HG03342 (cell line): ENCODE measurements around the gene PRRT4.
A peak's percentile ranks its signal among the peaks of the same experiment; 100 is the strongest.

ENCODE experiments used
- ATAC-seq: cut with Tn5 transposase; IDR thresholded peaks from one replicate; pipeline ENCODE4 v1.9.1; 2021; ENCODE audit warnings: mild to moderate bottlenecking, moderate library complexity; ENCODE audit not compliant: unreplicated experiment

PRRT4 gene

GRCh38 chr7:128396357-128396756 is 34.9 kb upstream of the PRRT4 start:
- no peak for ATAC-seq

DNA sequence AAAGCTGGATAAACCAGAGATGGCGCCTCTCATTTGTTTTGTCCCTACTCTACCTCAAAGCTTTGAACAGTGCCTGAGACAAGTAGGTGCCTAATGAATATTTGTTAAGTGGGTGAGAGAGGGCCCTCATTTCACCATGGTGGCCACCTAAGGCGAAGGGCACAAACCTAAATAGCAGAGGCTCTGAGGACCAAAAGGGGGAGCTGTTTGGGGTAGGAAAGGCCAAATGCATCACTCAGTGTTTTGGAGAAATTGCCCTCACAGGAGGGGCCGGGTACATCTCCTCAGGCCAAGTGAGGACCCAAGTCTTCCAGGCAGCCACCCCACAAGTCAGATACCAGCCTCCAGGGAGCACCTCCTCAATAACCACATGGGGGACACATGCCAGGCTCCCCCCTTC is 34.3 kb upstream of the PRRT4 start:
- ATAC-seq: no peak

- ATAC-seq: no peak
These were observed 33.5 kb upstream of the PRRT4 start for GRCh38 chr7:128394904-128395496.

DNA sequence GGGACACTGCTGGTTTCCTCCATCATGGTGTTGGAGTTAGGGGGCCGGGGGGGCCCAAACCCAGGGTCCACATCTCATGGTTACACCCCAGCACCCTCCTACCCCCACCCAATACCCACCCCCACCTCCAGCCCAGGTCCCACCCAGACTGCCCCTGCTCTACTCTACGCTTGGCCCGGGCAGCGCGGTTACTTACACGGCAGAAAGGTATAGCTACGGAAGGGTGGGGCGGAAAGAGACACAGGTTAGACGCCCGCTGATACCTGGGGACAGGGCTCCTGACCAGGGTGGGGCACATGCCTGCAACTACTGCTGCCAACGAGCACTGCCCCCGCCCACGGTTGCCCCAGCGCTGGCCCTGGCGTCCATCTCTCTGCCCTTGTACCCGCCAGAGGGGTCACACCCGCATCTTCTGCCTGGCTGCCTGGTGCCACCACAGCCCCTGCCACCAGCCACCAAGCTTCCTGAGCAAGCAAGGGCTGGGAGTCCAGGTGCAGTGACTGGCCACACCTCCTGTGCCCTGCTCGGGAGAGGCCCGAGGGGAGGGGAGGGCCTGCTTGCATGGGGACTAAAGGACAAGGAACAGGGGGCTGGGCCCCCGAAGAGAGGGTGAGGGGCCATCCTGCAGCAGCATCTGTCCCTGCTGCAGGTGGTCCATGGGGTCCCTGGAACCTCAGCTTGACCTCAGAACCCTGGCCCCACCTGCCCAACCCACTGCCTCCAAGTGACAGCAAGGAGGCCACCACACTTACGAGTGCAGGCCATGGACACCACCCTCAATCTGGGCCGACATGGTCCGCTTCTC is 32.2 kb upstream of the PRRT4 start:
- no peak for ATAC-seq

DNA sequence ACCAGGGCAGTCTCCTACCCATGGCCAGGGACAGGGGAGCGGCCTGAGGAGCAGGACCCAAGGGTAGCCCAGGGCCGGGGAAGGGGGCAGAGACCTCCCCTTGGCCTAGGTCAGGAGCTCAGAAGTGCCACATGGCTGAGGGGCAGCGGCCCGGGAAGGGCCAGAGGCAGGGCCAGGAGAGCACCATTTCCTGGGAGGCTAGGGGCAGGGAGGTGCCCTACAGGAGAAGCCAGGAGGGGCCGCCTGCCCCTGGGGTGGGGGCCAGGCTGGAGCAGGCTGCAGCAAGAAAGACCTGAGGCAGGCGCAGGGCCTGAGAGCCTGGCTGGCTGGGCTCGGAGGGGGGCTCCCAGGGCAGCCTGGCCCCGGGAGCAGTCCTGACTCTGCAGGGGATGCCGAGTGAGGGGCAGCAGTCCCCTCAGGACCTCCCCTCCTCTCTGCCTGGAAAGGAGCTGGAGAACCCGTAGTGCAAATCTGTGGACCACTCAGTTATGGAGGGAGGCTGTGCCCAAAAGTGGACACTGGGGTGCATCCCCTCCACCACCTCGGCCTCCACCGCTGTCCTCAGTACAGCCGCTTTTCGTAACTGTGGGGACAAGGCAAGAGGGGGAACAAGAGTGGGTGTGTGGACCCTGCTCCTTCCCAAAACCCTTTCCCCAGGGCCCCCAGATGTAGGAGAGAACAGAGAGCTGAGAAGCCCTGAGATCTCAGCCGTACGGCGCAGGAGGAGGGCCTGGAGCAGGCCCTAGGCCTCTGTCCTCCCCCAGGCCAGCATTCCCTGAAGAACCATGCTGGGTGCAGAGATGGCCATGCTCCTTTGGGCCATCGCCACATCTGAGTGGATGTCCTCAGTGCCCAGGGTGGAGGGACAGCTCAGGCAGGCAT is 31.2 kb upstream of the PRRT4 start:
- no peak for ATAC-seq

GRCh38 chr7:128391805-128392204 is 30.3 kb upstream of the PRRT4 start:
- no peak for ATAC-seq

- no peak for ATAC-seq
These were observed 29.5 kb upstream of the PRRT4 start for GRCh38 chr7:128390871-128391565.

DNA sequence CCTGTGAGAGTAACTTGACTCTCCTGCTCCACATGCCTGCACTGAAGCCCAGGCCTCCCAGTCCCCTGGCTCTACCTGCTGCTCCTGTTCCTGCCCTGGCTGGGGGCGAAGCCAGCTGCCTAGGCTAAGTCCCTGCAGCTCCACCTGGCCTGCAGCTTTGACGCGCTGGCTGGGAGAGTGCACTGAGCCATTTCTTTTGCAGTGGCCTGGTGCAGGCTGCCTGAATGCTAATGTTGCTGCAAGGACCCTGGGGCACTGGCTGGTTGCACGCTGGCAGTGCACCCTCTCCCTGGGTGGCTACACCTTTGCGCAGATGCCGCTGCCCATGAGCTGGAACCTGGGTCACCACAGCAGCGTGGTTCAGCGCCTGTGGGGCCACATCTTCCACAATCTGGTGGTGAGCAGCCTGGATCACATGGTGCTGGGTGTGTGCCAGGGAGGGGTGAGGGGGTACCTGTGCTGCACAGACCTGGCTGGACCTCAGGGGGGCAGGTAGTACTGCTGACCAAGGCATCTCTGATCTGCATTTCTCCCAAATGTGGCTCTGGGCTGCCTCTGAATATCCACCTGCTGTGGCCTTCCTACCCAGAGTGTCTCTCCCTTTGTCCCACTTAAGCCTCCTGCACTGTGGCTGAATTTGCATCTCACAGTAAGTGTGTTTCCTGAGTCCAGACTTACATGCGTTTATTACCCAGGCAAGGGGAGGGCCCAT is 28.3 kb upstream of the PRRT4 start:
- no peak for ATAC-seq

GRCh38 chr7:128389085-128389617 is 27.7 kb upstream of the PRRT4 start:
- ATAC-seq: no peak

DNA sequence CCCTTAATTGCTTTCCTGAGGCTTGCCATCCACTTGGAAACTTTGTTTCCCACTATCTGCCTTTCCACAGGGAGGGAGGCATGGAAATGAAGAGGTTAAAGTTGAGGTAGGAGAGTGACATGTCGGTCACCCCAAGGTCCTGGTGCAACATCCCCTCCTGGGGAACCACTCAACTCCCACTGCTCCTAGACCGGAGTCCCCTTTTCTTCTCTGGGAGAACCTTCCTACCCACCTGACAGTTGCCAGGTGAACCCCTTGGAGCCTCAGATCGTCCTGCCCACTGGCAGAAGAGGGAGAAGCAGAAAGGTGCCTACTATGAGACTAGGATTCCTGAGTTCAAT is 26.6 kb upstream of the PRRT4 start:
- no peak for ATAC-seq

- peak; percentile 84 for ATAC-seq
These were observed 26.0 kb upstream of the PRRT4 start for GRCh38 chr7:128387216-128388144.

DNA sequence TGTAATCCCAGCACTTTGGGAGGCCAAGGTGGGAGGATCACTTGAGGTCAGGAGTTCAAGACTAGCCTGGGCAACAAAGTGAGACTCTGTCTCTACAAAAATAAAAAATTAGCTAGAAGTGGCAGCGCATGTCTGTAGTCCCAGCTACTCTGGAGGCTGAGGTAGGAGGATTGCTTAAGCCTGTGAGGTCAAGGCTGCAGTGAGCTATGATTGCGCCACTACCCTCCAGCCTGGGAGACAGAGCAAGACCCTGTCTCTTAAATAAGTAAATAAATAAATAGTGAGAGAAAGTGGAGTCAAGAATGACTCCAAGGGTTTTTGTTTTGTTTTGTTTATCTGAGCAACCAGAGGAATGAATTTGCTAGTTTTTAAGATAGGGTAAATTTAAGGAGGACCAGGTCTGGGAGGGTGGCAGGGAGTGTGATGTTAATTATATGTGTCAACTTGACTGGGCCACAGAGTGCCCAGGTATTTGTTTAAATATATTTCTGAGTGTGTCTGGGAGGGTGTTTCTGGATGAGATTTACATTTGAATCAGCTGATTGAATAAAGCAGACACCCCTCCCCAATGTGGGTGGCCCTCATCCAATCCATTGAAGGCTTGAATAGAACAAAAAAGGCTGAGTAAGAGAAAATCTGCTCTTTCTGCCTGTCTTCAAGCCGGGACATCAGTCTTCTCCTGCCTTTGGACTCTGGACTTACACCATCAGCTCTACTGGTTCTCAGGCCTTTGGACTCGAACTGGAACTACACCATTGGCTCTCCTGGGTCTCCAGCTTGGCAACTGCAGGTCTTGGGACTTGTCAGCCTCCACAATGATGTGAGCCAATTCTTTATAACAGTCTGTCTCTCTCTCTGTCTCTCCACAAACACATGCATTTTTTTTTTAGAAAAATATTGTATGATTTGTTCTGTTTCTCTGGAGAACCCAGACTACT is 24.8 kb upstream of the PRRT4 start:
- no peak for ATAC-seq

DNA sequence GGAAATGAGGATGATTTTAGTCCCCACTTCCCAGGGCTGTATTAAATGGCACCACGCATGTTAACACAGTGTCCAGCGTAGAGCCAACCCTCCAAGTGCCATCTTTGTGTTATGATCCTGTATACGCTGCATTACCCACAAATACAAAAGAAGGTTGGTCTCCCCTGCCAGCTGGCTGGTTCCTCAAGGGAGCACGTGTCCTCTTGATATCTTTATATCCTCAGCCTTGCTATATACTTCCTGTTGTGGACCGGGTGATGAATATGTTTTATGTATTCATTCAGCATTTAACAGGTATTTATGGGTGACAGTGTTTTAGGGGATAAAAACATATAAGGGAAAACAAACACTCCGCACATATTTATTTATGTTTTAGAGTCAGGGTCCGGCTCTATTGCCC is 23.2 kb upstream of the PRRT4 start:
- no peak for ATAC-seq

DNA sequence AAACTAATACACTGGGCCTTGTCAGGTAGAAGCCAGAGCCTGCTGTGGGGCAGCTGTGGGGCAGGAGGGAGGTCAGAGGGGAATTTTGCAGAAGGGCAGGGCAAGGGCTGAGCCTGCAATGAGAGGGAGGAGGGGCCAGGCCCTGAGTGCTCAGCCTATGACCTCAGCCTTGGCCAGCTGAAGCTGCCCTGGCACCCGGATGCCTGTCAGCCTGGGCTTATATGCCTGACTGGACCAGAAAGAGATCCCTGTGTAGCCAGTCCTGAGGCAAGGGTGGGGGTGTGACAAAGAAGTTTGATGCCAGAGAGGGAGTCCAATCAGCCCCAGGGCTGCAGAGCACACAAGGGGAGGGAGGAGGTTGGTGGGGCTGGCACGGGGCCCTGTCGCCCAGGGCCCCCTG is 22.3 kb upstream of the PRRT4 start:
- no peak for ATAC-seq

DNA sequence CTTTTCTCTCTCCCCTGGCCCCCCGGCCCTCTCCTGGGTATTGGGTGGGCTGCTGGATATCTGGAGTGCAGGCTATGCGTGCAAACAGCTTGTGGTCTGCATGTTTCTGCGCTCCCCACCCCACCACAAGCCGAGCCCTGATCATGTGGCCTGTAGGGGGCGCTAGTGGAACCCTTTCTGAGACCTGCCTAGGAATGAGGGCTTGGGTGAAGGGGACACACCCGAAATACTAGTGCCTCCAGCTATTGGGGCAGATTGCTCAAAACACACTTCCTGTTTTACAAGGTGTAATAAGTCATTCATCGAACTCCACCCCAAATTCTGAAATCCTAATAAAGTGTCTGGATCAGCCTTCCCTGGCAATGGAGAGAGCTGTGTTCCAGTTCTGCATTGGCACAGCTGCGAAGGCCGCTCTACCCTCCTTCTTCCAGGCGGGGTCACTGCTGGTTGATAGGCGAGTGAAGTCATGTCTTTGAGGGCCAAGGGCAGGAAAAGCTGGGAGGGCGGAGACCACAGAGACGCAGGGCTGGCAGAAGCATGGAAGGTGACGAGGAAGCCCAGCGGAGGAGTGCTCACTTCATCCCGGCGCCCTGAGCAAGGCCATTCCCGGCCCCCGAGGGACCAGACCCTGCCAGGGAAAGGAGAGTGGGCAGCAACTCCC is 19.8 kb upstream of the PRRT4 start:
- ATAC-seq: no peak

DNA sequence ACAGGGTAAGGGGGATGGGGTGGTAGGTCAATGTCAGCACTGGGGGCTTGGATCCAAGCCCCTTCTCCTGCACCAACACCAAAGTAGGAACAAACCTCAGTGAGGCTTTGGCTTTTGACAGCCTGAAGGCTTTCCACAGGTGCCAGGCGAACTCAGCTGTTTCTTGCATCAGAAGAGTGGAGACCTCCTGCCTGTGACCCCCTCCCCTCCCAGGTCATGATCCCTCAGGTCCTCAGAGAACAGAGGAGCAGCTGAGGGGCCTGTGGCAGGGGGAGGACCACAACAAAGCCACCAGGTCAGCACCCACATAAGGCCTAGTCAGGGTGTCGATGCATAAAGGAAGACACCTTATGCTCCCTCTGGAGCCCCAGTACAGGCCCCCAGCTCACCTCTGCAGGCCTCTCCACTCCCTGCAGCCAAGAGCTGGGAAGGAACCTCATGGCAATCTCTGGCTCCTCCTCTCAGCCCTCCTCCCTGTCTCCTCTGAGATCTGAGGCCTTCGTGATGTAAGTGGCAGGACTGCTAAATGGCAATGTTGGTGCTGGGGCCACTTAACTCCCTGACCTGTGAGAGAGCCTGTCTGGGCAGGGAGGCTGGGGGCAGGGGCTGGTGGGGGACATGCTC is 19.1 kb upstream of the PRRT4 start:
- no peak for ATAC-seq

GRCh38 chr7:128379900-128380479 is 18.5 kb upstream of the PRRT4 start:
- ATAC-seq: no peak
